ENCODE measurements around the gene GYPB. TPM values are rescaled to one million over a fixed set of nuclear protein-coding genes. Genes with fewer than 3 reads are reported as not detected.
A peak's percentile ranks its signal among the peaks of the same experiment; 100 is the strongest.
"Not testable (repeated sequence)": the region's sequence is repeated elsewhere in the genome, so short reads cannot be mapped to it uniquely, and the experiment has no call there.

The GYPB gene
- not detected in 2 replicates for total RNA-seq (2014; rRNA removed; shearing (Covaris generic); ENCODE audit: low replicate concordance)

DNA sequence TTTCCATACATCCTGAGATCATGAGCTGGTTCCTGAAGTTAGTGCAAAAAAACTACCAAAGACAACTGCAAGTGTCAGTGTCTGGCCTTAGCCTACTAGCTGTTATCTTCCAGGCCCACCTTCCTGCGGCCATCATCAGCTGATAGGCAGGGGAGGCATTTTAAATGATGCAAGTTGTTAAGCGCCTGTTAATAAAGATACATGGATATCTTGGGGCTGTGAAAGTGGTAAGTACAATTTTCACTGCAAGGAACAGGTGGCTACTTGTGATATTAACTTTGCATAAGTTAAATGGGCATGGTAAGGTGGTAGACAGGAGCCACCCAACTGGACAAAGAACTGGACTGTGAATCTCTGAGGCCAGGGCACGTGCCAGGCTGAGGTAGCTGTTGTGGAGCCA lies at the start of gene GYPB:
Gene GYPB (minus strand): TSS at position 104 of the 400 bp plus-strand sequence. CDS start 93 bp downstream, at position 11.
- DNase-seq (ENCODE audit: low read depth); in situ Hi-C loops (cut with HindIII; ENCODE audit: low pct_unique_long_range_greater_than_20kb, low sequenced_read_pairs): not testable (repeated sequence)

DNA sequence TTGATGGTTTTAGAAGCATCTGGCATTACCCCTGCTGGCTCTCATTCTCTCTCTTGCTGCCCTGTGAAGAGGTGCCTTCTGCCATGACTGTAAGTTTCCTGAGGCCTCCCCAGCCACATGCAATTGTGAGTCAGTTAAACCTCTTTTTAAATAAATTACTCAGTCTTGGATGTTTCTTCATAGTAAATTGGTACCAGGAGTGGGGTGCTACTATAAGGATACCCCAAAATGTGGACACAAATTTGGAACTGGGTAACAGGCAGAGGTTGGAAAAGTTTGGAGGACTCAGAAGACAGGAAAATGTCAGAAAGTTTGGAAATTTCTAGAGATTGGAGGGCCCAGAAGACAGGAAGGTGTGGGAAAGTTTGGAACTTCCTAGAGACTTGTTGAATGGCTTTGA lies 42.4 kb upstream of the GYPB start:
- in situ Hi-C loops (cut with HindIII; ENCODE audit: low pct_unique_long_range_greater_than_20kb, low sequenced_read_pairs): not testable (repeated sequence)

GRCh38 chr4:144060234-144060859 lies 41.2 kb upstream of the GYPB start:
- DNase-seq (ENCODE audit: low read depth); in situ Hi-C loops (cut with HindIII; ENCODE audit: low pct_unique_long_range_greater_than_20kb, low sequenced_read_pairs): not testable (repeated sequence)

More for the DNA sequence above, 42.4 kb upstream of the GYPB start:
- DNase-seq (ENCODE audit: low read depth): not testable (repeated sequence)

GRCh38 chr4:144056800-144057199 lies 37.6 kb upstream of the GYPB start:
- DNase-seq (ENCODE audit: low read depth): no peak
- in situ Hi-C loops (cut with HindIII; ENCODE audit: low pct_unique_long_range_greater_than_20kb, low sequenced_read_pairs): no loop called here

DNA sequence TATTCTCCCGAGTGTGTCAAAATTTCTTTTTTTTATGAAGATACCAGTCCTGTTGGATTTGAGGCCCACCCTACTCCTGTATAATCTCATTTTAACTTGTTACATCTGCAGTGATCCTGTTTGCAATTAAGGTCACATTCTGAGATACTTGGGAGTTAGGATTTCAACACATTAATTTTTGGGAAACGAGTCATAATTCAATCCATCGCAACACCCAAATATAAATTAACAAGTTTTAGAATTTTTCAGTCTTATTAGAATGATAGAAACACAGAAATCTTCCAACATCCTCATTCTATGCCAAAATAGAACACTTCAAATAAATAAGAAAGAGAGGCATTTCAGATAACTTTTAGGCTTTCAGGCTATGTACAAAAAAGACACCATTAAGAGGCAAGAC lies 36.2 kb upstream of the GYPB start:
- DNase-seq (ENCODE audit: low read depth); in situ Hi-C loops (cut with HindIII; ENCODE audit: low pct_unique_long_range_greater_than_20kb, low sequenced_read_pairs): not testable (repeated sequence)

DNA sequence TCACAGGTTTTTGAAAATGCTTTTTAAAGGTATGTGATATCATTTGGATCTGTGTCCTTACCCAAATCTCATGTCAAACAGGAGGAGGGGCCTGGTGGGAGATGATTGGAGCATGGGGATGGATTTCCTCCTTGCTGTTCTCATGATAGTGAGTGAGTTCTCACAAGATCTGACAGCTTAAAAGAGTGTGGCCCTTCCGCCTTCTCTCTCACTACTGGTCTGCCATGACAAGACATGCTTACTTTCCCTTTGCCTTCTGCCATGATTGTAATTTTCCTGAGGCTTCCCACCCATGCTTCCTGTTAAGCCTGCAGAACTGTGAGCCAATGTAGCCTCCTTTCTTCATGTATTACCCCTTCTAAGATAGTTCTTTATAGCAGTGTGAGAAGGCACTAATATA lies 32.3 kb upstream of the GYPB start:
- in situ Hi-C loops (cut with HindIII; ENCODE audit: low pct_unique_long_range_greater_than_20kb, low sequenced_read_pairs); DNase-seq (ENCODE audit: low read depth): not testable (repeated sequence)

DNA sequence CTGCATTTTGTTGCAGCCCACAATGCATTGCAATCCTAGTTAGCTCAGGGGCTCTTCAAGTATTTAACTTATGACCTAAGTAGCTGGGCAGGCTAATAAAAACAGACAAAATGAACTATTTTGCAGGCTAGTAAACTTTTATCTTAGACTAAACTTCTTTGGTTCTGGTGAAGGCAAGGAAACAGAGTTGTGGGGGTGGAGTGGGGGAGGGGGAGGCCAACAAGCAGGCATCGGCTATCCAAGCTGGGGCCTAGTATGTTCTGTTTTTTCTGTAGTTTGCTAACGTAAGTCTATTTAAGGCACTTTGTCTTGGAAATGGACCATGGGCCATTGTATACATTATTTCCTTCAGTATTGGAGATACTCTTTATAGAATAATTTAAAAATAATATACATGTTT lies 31.5 kb upstream of the GYPB start:
- in situ Hi-C loops (cut with HindIII; ENCODE audit: low pct_unique_long_range_greater_than_20kb, low sequenced_read_pairs); DNase-seq (ENCODE audit: low read depth): not testable (repeated sequence)

DNA sequence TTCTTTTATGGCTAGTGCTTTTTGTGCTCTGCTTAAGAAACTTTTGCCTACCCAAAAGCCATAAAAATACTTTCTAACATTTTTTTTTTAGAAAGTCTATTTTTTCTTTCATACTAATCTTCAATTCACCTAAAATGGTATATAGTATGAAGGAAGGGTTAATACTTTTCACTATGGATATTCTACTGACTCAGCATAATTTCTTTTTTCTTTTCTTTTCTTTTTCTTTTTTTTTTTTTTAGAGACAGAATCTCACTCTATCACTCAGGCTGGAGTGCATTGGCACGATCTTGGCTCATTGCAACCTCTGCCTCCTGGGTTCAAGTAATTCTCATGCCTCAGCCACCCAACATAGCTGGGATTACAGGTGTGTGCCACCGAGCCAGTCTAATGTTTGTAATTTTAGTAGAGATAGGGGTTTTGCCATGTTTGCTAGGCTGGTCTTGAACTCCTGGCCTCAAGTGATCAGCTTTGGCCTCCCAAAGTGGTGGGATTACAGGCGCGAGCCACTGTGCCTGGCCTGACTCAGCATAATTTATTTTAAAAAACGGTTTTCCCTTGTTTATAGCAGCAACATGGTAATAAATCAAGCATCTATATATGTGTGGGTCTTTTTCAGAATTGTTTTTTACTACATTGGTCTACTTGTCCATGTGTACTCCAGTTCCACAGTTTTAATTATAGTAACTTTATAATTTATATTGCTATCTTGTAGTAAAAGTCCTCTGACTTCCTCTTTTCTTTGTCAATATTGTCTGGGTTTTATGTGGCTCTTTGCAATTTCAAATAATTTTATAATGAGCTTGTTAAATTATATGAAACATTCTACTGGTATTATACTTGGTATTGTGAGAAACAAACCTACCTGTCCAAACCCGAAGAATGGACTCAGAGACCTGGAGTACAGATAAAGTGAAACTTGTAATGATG lies 30.6 kb upstream of the GYPB start:
- DNase-seq (ENCODE audit: low read depth); in situ Hi-C loops (cut with HindIII; ENCODE audit: low pct_unique_long_range_greater_than_20kb, low sequenced_read_pairs): not testable (repeated sequence)

GRCh38 chr4:144044936-144045335 lies 25.8 kb upstream of the GYPB start:
- DNase-seq (ENCODE audit: low read depth); in situ Hi-C loops (cut with HindIII; ENCODE audit: low pct_unique_long_range_greater_than_20kb, low sequenced_read_pairs): not testable (repeated sequence)

- in situ Hi-C loops (cut with HindIII; ENCODE audit: low pct_unique_long_range_greater_than_20kb, low sequenced_read_pairs); DNase-seq (ENCODE audit: low read depth): not testable (repeated sequence)
These were observed 13.4 kb upstream of the GYPB start for GRCh38 chr4:144032580-144032979.

DNA sequence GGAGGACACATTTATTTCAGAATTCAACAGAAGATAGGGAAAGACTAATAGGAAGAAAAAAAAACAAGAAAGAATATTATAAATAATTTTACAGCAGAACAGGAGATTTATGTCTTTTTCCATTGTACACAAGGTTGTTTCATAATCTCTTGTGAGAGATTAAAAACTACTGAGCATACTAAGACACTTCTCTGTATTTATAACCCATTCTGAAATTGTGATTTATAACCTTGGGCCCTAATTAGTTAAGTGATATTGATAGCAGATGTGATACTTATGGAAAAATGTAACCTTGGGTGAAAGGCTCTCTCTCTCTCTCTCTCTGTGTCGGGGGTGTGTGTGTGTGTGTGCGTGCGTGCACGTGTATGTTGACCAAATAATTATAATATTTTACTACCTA lies 12.7 kb upstream of the GYPB start:
- DNase-seq (ENCODE audit: low read depth); in situ Hi-C loops (cut with HindIII; ENCODE audit: low pct_unique_long_range_greater_than_20kb, low sequenced_read_pairs): not testable (repeated sequence)

DNA sequence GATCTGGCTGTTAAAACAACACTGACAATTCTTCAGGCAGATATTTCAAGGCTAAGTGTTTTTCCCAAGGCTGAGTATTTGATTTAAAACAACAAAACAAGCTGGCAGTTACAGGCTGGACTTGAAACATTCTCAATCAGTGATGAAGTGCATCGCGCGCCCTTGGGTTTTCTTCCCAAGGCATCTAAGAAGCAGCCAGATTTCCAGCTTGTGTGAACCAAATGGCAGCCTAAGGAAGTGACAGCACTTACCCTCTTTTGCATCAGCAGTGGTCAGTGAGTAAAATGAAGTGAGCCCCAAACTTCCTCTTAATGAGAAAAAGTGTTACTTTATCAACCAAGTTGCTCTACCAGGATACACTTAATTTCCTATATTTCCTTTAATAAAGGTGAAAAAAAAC lies 12.2 kb upstream of the GYPB start:
- in situ Hi-C loops (cut with HindIII; ENCODE audit: low pct_unique_long_range_greater_than_20kb, low sequenced_read_pairs); DNase-seq (ENCODE audit: low read depth): not testable (repeated sequence)

DNA sequence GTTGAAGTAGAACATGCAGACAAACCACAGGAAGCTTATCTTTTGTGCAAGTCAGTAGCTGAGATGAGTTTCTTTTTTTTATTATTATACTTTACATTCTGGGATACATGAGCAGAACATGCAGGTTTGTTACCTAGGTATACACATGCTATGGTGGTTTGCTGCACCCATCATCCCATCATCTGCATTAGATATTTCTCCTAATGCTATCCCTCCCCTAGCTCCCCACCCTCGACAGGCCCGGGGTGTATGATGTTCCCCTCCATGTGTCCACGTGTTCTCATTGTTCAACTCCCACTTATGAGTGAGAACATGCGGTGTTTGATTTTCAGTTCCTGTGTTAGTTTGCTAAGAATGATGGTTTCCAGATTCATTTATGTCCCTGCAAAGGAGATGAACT lies 11.5 kb upstream of the GYPB start:
- DNase-seq (ENCODE audit: low read depth); in situ Hi-C loops (cut with HindIII; ENCODE audit: low pct_unique_long_range_greater_than_20kb, low sequenced_read_pairs): not testable (repeated sequence)

DNA sequence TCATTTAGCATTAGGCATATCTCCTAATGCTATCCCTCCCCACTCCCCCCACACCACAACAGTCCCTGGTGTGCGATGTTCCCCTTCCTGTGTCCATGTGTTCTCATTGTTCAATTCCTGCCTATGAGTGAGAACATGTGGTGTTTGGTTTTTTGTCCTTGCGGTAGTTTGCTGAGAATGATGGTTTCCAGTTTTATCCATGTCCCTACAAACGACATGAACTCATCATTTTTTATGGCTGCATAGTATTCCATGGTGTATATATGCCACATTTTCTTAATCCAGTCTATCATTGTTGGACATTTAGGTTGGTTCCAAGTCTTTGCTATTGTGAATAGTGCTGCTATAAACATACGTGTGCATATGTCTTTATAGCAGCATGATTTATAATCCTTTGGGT lies 7.5 kb upstream of the GYPB start:
- in situ Hi-C loops (cut with HindIII; ENCODE audit: low pct_unique_long_range_greater_than_20kb, low sequenced_read_pairs); DNase-seq (ENCODE audit: low read depth): not testable (repeated sequence)

DNA sequence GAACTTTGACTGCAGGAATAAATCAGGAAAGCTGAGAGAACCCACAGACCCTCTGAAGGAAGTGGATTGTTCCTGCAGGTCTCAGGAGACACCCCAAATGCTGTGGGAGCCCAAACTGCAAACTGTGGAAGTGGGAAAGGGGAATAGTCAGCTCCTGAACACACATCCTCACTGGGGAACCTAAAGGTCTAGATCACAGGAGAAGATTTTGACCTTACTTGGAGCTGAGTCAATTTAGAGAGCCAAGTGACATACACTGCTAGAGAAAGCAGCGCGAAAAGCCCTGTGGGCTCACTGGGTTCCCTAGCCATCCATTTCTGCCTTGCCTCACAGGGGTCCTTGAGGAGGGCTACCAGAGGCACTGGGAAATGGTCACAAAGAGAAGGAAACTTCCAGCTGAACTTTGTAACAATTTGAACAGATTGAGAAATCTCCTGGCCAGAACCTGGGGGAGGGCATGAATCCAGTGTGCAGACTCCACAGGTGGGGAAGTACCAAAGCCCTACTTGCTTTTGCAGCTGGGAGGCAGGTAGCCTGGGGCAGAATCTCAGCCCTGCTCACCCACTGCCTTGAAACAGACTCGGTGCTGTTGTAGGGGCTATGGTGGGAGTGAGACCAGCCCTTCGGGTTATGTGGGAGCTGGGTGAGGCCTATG lies 5.3 kb upstream of the GYPB start:
- in situ Hi-C loops (cut with HindIII; ENCODE audit: low pct_unique_long_range_greater_than_20kb, low sequenced_read_pairs); DNase-seq (ENCODE audit: low read depth): not testable (repeated sequence)

DNA sequence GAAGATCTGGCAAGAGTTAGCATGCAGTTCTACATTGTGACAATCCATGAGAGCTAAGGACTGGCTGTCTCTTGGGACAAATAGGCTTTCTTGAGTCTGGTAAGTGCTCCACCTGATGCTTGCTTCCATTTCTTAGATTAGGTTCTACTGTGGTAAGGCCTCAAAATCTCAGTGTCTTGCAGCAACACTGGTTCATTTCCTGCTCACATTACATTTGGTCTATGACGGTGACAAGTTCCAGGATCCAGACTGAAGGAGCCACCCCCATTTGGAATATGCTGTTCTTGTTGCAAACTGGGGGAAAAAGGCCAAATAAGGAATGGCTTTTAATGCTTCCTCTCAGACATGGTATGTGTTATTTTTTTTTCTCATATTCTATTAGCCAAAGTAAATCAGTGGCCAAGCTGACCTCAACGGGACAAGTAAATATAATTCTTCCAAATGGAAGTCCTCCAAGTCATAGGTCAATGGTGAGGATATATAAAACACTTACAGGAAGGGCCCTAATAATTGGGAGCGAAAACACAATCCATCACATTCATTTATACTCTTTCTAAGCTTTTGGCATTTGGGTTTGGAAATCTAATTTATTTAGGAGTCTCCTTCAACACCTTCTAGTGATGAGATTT lies 3.7 kb upstream of the GYPB start:
- in situ Hi-C loops (cut with HindIII; ENCODE audit: low pct_unique_long_range_greater_than_20kb, low sequenced_read_pairs); DNase-seq (ENCODE audit: low read depth): not testable (repeated sequence)

DNA sequence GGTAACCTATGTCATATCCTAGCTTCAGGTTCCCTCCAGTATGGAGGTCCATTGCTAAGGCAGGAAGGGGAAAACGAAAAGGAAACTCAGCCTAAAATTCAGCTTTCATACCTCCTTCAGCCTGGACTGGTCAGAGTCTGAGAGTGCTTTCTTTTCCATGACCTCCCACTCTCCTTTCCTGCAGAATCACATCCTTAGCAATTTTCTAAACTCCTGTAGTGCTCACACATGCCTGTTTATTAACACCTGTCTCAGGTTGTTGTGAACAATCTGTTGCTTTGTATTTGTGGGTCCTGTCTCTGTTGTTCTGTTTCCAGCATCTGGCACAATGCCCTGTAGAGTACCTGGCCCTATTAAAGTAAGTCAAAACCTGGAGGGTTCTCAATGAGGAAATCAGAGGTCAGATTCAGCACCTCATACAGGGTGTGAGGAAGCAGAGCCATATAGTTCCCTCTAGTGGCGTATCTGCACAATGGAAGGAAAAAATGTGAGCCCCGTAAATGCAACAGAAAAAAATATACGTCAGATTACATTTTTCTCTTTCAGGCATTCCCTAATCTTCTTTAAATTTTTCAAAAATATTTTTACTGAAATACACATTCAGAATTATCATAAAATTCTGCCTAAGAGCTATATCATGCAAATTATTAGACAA lies 2.3 kb upstream of the GYPB start:
- DNase-seq (ENCODE audit: low read depth): peak; percentile 4

More for the DNA sequence above, 2.3 kb upstream of the GYPB start:
- in situ Hi-C loops (cut with HindIII; ENCODE audit: low pct_unique_long_range_greater_than_20kb, low sequenced_read_pairs): not testable (repeated sequence)

Measured in Caki2 (cell line).